ENCODE results near the gene PLEKHA3. TPM values are rescaled to one million over a fixed set of nuclear protein-coding genes. Genes with fewer than 3 reads are reported as not detected.

The PLEKHA3 gene
- total RNA-seq, 3 donors from 2014 or later: 9.8 to 15.2 (median 12.0) TPM

DNA sequence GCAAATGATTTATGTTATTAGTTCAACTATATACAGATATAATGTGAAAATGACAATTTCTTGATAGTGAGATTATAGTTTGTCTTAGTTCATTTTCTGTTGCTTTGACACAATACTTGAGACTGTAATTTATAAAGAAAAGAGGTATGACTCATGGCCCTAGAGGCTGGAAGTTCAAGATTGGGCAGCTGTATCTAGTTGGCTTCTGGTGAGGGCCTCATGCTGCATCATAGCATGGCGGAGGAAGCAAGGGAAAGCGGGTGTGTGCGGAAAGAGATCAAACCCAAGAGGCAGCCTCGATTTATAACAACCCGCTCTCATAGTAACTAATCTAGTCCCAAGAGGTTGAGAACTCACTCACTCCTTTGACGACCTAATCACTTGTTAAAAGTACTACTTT lies 11.4 kb downstream of the PLEKHA3 start:
- H3K4me1 ChIP-seq: no peaks in the 10 kb centered on the region
- no peaks in the 10 kb centered on the region for H3K9me3 ChIP-seq
- H3K27me3 ChIP-seq: no peaks in the 10 kb centered on the region
- intact Hi-C loops (cut with DNase I; ENCODE audit: low total_unique reads): no loop called here
- H3K36me3 ChIP-seq: no peaks in the 10 kb centered on the region
- no peak for DNase-seq (ENCODE audit: low spot score in 2 of 2)
- H3K27ac ChIP-seq: no peak overlapping the region
- TF ChIP-seq POLR2A (IDR thresholded peaks at IDR 0.05) (no peak), POLR2AphosphoS5 (IDR thresholded peaks at IDR 0.05) (no peak), CTCF (IDR thresholded peaks at IDR 0.05) (no peak)
- H3K4me3 ChIP-seq: no peak overlapping the region

DNA sequence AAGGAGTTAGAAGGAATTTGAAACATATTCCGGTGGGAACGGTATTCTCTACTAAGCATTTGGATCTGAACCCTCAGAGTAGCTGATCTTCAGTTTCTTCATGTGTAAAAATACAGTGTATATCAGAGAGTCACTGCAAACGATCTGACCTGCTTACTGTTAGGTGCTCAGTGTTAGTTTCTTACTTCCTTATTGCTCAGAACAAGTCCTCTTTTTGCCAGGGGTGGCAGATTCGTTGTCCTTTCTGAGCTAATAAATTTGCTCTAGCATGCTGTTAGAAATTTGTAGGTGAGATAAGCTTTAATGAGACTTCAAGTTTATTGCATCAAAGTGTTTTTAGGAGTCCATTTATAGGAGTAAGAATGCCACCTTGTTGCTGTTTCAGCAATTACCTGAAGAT lies 15.8 kb downstream of the PLEKHA3 start:
- intact Hi-C loops (cut with DNase I; ENCODE audit: low total_unique reads): loop anchor here (5.0 kb wide), 1 partner anchor 124 kb away; no protein-coding TSS in a partner anchor
- no peaks in the 10 kb centered on the region for H3K27me3 ChIP-seq
- H3K36me3 ChIP-seq: peaks cover 6% of the 10 kb centered on the region
- H3K9me3 ChIP-seq: no peaks in the 10 kb centered on the region
- H3K4me1 ChIP-seq: no peaks in the 10 kb centered on the region
- TF ChIP-seq POLR2A (IDR thresholded peaks at IDR 0.05): no peak
- TF ChIP-seq POLR2AphosphoS5 (IDR thresholded peaks at IDR 0.05): no peak
- no peak for TF ChIP-seq CTCF (IDR thresholded peaks at IDR 0.05)
- no peak overlapping the region for H3K4me3 ChIP-seq
- DNase-seq (ENCODE audit: low spot score in 2 of 2): no peak
- no peak overlapping the region for H3K27ac ChIP-seq

- DNase-seq (ENCODE audit: low spot score in 2 of 2): no peak
- TF ChIP-seq POLR2AphosphoS5 (IDR thresholded peaks at IDR 0.05) (no peak), CTCF (IDR thresholded peaks at IDR 0.05) (no peak), POLR2A (IDR thresholded peaks at IDR 0.05) (no peak)
- Histone ChIP-seq H3K4me1 (no peaks in the 10 kb centered on the region), H3K4me3 (no peak overlapping the region), H3K27me3 (no peaks in the 10 kb centered on the region), H3K27ac (no peak overlapping the region), H3K9me3 (no peaks in the 10 kb centered on the region), H3K36me3 (peaks cover 11% of the 10 kb centered on the region)
- intact Hi-C loops (cut with DNase I; ENCODE audit: low total_unique reads): loop anchor here (5.0 kb wide), 1 partner anchor 126 kb away; no protein-coding TSS in a partner anchor
Measured at GRCh38 chr2:178498137-178498536, 17.9 kb downstream of the PLEKHA3 start.

GRCh38 chr2:178499640-178500039 lies 19.4 kb downstream of the PLEKHA3 start:
- no peak overlapping the region for H3K4me3 ChIP-seq
- DNase-seq (ENCODE audit: low spot score in 2 of 2): no peak
- TF ChIP-seq CTCF (IDR thresholded peaks at IDR 0.05) (no peak), POLR2AphosphoS5 (IDR thresholded peaks at IDR 0.05) (no peak)
- H3K27ac ChIP-seq: no peak overlapping the region
- intact Hi-C loops (cut with DNase I; ENCODE audit: low total_unique reads): loop anchor here (5.0 kb wide), 1 partner anchor 127 kb away; no protein-coding TSS in a partner anchor
- no peaks in the 10 kb centered on the region for H3K9me3 ChIP-seq
- H3K27me3 ChIP-seq: no peaks in the 10 kb centered on the region
- H3K4me1 ChIP-seq: no peaks in the 10 kb centered on the region
- H3K36me3 ChIP-seq: peaks cover 11% of the 10 kb centered on the region

- no peak overlapping the region for H3K4me3 ChIP-seq
- intact Hi-C loops (cut with DNase I; ENCODE audit: low total_unique reads): no loop called here
- TF ChIP-seq CTCF (IDR thresholded peaks at IDR 0.05) (no peak), POLR2AphosphoS5 (IDR thresholded peaks at IDR 0.05) (no peak), POLR2A (IDR thresholded peaks at IDR 0.05) (no peak)
- no peaks in the 10 kb centered on the region for H3K9me3 ChIP-seq
- peaks cover 11% of the 10 kb centered on the region for H3K36me3 ChIP-seq
- H3K27ac ChIP-seq: no peak overlapping the region
- no peaks in the 10 kb centered on the region for H3K27me3 ChIP-seq
- DNase-seq (ENCODE audit: low spot score in 2 of 2): no peak
- H3K4me1 ChIP-seq: no peaks in the 10 kb centered on the region
Measured at GRCh38 chr2:178502751-178503150, 22.5 kb downstream of the PLEKHA3 start.
